Measurements from ENCODE around the gene TIMM13. TPM values are rescaled to one million over a fixed set of nuclear protein-coding genes. Genes with fewer than 3 reads are reported as not detected.

TIMM13 gene
- total and polyA plus RNA-seq, 4 donors, result 27.2 to 103 (median 80.8) TPM

DNA sequence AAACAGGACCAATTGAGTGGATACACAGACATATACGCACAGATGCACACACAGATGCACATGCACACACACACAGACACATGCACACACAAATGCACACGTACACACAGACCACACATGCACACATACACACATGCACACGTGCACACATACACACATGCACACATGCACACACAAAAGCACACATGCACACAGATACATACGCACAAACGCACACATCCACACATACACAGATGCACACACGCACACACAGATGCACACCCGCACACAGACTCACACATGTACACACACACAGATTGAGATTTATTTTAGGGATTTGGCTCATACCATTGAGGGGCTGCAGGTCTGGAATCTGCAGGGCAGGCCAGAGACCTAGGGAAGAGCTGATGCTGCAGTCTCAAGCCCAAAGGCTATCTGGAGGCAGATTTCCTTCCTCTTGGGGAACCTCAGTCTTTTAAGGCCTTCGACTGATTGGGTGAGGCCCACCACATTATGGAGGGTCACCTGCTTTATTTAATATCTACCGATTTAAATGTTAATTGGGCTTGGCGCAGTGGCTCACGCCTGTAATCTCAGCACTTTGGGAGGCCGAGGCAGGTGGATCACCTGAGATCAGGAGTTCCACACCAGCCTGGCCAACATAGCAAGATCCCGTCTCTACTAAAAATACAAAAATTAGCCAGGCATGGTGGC lies 44.7 kb downstream of the TIMM13 start:
- no peak overlapping the region for H3K27ac ChIP-seq (ENCODE audit: low read depth in 1 of 2, low read length in 1 of 2)
- DNase-seq (no peak), ATAC-seq (ENCODE audit: insufficient read depth, low FRiP score) (no peak)
- peaks cover 0 to 11% (median 1%) of the 10 kb centered on the region in 4 donors for H3K9me3 ChIP-seq (ENCODE audit: control insufficient read depth in 4 of 4, insufficient read depth in 3 of 4, low read length in 3 of 4)
- peaks cover 0 to 3% (median 0%) of the 10 kb centered on the region in 5 donors for H3K4me1 ChIP-seq (ENCODE audit: control insufficient read depth in 5 of 5, insufficient read depth in 5 of 5, low read length in 5 of 5)
- no peaks in the 10 kb centered on the region for H3K36me3 ChIP-seq (ENCODE audit: control insufficient read depth in 4 of 4, insufficient read depth in 4 of 4, low read length in 4 of 4)
- TF ChIP-seq, protein P1, sequence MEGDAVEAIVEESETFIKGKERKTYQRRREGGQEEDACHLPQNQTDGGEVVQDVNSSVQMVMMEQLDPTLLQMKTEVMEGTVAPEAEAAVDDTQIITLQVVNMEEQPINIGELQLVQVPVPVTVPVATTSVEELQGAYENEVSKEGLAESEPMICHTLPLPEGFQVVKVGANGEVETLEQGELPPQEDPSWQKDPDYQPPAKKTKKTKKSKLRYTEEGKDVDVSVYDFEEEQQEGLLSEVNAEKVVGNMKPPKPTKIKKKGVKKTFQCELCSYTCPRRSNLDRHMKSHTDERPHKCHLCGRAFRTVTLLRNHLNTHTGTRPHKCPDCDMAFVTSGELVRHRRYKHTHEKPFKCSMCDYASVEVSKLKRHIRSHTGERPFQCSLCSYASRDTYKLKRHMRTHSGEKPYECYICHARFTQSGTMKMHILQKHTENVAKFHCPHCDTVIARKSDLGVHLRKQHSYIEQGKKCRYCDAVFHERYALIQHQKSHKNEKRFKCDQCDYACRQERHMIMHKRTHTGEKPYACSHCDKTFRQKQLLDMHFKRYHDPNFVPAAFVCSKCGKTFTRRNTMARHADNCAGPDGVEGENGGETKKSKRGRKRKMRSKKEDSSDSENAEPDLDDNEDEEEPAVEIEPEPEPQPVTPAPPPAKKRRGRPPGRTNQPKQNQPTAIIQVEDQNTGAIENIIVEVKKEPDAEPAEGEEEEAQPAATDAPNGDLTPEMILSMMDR (IDR thresholded peaks at IDR 0.05; ENCODE audit: control extremely low read depth, extremely low read depth), result no peak
- no peaks in the 10 kb centered on the region for H3K27me3 ChIP-seq (ENCODE audit: control insufficient read depth in 3 of 3, insufficient read depth in 3 of 3, low read length in 2 of 3)
- H3K4me3 ChIP-seq, result no peak overlapping the region
- no peak overlapping the region for H3K9ac ChIP-seq (ENCODE audit: insufficient read depth in 1 of 2, low read length in 2 of 2)
- WGBS, 2 donors, result 89 to 92% methylated on average over 13 of the region's 13 CpGs

DNA sequence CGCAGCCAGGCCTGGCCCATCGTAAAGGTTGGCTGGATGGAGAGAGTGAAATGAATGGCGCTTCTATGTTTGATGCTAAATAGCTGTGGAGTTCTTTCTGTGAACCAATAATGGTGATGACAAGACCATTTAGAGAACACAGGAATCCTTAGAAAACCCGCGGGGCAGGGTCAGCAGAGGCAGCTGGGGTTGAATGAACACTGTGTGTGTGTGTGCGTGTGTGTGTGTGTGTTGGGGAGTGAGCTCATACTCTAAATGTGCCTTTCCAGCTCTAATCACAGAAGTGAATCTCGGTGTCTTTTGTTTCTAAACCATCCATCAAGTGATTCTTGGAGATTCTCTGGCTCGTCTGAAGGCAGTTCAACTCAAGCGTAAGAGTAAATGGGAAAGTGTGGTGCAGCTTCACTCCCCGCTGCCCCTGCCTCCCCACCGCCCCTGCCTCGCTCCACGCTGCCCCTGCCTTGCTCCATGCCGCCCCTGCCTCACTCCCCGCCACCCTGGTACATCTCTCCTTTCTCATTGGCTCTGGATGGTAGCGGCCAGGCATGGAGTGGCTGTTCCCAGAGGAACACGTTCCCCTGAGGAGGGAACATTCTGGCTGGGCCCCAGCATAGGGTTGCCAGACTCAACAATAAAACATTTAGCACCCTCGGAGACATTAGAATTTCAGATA lies 46.1 kb downstream of the TIMM13 start:
- ATAC-seq (ENCODE audit: insufficient read depth, low FRiP score), result no peak
- peaks cover 0 to 3% (median 0%) of the 10 kb centered on the region in 5 donors for H3K4me1 ChIP-seq (ENCODE audit: control insufficient read depth in 5 of 5, insufficient read depth in 5 of 5, low read length in 5 of 5)
- no peaks in the 10 kb centered on the region for H3K27me3 ChIP-seq (ENCODE audit: control insufficient read depth in 3 of 3, insufficient read depth in 3 of 3, low read length in 2 of 3)
- no peaks in the 10 kb centered on the region for H3K36me3 ChIP-seq (ENCODE audit: control insufficient read depth in 4 of 4, insufficient read depth in 4 of 4, low read length in 4 of 4)
- no peak overlapping the region for H3K4me3 ChIP-seq
- no peak overlapping the region for H3K27ac ChIP-seq (ENCODE audit: low read depth in 1 of 2, low read length in 1 of 2)
- 61 to 73% methylated on average over 18 of the region's 18 CpGs for WGBS, 2 donors
- TF ChIP-seq, protein P1 (IDR thresholded peaks at IDR 0.05; ENCODE audit: control extremely low read depth, extremely low read depth), result no peak
- H3K9ac ChIP-seq (ENCODE audit: insufficient read depth in 1 of 2, low read length in 2 of 2), result no peak overlapping the region
- peaks cover 0 to 10% (median 1%) of the 10 kb centered on the region in 4 donors for H3K9me3 ChIP-seq (ENCODE audit: control insufficient read depth in 4 of 4, insufficient read depth in 3 of 4, low read length in 3 of 4)
- DNase-seq, result no peak

DNA sequence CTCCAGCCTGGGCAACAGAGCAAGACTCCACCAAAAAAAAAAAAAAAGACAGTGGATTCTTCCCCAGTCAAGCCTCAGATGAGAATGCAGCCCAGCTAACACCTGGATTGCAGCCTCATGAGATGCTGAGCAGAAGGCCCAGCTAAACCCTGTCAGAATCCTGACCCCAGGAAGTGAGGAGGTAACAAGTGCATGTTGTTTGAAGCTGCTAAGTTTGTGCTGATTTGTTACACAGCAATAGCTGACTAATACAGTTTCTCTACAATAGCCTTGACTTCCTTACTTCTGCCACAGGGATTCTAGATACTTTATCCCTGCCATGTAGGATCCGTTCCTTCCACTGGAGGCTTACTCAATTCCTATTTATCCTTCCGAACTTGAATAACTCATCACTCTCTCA lies 46.8 kb downstream of the TIMM13 start:
- H3K9me3 ChIP-seq (ENCODE audit: control insufficient read depth in 4 of 4, insufficient read depth in 3 of 4, low read length in 3 of 4), result peaks cover 0 to 10% (median 1%) of the 10 kb centered on the region in 4 donors
- H3K27me3 ChIP-seq (ENCODE audit: control insufficient read depth in 3 of 3, insufficient read depth in 3 of 3, low read length in 2 of 3), result no peaks in the 10 kb centered on the region

More for the DNA sequence above, 46.8 kb downstream of the TIMM13 start:
- ATAC-seq (ENCODE audit: insufficient read depth, low FRiP score), result no peak
- 93 to 98% methylated on average over 2 of the region's 2 CpGs for WGBS, 2 donors
- Histone ChIP-seq H3K9ac (ENCODE audit: insufficient read depth in 1 of 2, low read length in 2 of 2) (no peak overlapping the region), H3K36me3 (ENCODE audit: control insufficient read depth in 4 of 4, insufficient read depth in 4 of 4, low read length in 4 of 4) (no peaks in the 10 kb centered on the region), H3K4me1 (ENCODE audit: control insufficient read depth in 5 of 5, insufficient read depth in 5 of 5, low read length in 5 of 5) (peaks cover 0 to 3% (median 0%) of the 10 kb centered on the region in 5 donors), H3K4me3 (no peak overlapping the region), H3K27ac (ENCODE audit: low read depth in 1 of 2, low read length in 1 of 2) (no peak overlapping the region)
- no peak for DNase-seq
- TF ChIP-seq, protein P1 (IDR thresholded peaks at IDR 0.05; ENCODE audit: control extremely low read depth, extremely low read depth), result no peak

Data from lung (tissue), 12 donors.